NCI-H748 (cell line): Measurements from ENCODE around the gene KCND3.
"Not testable (repeated sequence)": the region's sequence is repeated elsewhere in the genome, so short reads cannot be mapped to it uniquely, and the experiment has no call there.

Experiments
- DNase-seq: peaks from one replicate; lab custom pipeline; 2025; ENCODE audit not compliant: unreplicated experiment; lab: John Stamatoyannopoulos, UW

The KCND3 gene

DNA sequence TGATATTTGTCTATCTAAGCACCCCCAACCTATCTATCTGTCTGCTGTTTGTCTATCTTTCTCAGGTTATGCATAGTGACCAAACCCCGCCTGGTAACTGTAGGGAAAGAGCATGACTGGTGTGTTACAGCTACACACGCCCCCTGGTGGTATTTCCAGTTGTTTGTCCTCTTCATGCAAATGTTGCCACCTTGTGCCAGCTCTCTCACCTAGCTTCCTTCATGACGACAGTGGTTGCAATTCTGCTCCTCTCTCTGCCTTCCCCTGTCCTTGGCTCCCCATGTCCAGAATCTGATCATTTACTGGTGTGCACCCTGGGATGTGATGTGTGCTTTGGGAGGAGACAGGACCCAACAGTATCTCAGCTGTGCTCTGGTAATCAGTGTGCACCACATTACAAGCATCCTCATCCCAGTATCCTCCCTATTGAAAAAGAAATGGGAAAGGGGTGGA is 242.2 kb downstream of the KCND3 start:
- DNase-seq, result peak; percentile 73

DNA sequence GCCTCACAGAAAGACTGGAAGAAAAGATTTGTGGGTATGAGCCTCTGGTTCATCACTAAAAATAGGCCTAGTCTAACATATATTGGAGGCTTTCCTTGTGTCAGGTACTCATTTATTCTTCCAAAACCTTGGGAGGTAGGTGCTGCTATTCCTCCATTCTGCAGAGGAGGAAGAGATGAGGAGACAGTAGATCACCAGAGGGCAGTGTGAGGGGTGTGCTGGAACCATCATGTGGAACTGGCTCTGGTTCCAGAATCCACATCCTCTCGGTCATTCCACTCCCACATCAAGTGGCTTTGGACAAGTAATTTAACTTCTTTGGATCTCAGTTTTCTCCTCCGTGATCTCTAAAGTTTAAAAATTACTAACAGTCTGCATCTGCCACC is 242.9 kb downstream of the KCND3 start:
- DNase-seq, result no peak

DNA sequence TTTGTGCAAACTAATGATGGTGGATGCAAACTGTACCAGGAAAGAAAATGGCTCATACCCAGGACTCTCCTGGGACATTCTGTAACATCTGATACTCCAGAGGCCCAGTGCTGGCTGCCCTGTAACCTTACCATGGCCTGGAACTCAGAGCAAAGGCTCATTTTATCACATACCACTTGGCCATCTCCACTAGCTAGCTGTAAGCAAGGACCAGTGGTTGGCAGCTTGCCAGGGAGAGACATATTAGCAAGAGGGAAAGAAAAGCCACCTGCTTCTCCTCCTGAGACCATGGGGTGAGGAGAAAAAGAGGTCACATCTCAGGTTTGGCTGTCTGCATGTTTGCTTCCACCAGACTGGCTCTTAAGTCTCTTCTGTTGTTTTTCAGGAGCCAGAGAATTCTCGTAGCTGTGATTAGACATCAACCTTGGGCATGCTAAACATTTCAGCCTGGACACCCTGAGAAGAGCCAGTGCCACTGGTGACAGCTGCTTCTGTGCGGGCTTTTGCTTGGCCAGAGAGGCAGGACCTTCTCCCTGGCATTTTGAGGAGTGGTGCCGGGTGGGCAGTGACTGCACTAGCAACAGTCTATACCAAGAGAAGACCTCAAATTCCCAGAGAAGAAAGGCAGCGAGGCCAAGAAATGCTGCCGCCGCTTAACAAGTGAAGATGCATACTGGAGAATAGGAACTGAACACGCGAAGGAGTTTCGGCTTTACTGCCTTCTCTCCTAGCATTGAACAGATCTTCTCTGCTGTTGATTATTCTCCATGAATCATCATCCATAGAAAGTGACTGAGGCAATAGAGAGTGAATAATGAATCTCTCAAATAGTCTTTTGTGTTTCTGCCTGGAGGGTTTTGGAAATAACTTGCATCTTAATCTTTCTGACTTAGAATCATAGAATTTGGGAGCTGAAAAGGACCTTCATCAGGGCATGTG is 243.5 kb downstream of the KCND3 start:
- DNase-seq, result peak; percentile 15

DNA sequence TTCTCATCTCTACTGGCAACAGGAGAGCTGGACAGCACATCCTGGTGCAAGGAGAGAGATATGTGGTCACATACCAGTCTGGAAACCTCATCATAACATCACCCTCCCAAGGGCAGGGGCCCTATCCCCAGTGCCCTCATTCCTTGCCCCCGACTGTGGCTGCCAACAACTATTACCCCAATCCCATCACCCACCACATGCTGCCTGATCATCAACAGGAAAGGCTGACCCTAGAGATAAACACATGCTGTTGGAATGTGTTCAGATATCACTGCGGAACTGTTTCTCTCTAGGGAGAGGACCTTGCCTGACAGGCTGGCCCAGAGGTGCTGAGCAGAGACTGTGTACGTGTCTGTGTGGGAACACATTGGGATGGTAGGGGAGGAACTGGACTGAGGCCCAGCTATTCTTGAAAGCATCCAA is 245.8 kb downstream of the KCND3 start:
- DNase-seq, result no peak

DNA sequence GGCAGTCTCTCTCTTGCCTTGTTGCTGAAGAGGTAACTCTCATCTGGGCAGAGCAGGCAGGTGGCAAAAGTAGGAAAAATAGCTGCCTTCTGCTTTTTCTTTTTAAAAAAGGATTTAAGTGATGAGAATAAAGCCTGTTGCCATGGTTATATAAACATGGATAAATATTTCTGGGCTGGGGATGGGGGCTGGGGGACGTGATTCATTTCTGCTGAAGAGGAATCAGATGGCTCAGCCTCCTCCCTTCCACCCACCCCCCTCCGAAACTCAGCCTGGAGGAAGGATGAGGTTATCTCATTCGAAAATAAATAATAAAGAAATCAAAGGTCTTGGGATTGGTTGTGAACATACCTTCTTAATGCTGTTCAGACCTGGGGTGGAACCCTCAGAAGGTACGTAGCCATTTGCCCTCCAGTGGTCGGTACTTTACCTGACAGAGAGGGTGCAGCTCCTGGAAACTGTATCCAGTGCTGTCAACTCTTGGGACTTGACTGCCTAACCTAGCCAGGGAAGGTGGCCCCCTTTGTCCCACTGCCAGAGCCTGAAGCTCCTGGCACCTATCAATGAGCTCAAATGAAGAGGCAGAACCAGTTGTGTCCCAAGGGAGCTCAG is 246.4 kb downstream of the KCND3 start:
- no peak for DNase-seq

DNA sequence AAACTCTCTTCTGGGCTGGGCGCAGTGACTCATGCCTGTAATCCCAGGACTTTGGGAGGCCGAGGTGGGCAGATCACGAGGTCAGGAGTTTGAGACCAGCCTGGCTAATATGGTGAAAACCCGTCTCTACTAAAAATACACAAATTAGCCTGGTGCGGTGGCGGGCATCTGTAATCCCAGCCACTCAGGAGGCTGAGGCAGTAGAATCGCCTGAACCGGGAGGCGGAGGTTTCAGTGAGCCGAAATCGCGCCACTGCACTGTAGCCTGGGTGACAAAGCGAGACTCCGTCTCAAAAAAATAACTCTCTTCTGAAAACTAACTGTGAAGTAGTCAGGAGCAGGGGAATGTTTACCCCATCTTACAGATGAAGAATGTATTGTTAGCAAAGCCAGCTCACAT is 247.2 kb downstream of the KCND3 start:
- not testable (repeated sequence) for DNase-seq

DNA sequence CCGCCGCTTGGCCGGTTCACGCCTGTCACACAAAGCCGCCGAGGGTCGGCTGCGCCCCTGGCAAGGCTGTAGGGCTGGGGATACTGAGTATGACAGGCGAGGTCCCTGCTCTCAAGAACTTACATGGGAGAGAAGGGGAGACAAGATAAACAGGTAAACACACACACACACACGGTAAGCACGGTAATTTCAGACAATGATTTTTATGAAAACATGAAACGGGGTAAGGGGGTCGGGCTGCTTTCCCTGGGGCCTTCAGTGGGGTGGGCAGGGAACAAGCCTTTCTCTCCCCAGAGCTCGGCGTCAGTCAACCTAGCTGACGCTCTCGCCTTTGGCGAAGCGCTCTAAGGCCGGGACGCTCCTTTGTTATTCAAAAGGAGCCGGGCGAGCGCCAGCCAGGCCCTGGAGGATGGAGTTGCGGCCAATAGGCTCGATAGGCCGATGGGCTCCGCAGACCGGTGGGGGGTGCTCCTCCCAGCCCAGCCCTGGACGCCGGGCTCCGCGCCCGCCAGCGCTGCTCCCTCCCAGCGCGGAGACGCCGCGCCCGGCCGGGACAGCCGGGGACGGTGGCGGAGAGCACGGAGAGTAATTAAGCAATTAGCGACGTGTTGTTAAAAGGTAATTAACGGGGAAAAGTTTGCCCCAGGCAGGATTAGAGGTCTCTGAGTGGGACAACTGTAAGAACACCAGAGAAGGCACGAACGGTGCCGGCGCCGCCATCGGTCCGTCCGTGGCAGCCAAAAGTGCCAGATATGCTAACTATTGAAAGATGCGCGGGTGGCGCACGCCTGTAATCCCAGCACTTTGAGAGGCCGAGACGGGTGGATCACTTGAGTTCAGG is 249.3 kb downstream of the KCND3 start:
- peak; percentile 91 for DNase-seq

DNA sequence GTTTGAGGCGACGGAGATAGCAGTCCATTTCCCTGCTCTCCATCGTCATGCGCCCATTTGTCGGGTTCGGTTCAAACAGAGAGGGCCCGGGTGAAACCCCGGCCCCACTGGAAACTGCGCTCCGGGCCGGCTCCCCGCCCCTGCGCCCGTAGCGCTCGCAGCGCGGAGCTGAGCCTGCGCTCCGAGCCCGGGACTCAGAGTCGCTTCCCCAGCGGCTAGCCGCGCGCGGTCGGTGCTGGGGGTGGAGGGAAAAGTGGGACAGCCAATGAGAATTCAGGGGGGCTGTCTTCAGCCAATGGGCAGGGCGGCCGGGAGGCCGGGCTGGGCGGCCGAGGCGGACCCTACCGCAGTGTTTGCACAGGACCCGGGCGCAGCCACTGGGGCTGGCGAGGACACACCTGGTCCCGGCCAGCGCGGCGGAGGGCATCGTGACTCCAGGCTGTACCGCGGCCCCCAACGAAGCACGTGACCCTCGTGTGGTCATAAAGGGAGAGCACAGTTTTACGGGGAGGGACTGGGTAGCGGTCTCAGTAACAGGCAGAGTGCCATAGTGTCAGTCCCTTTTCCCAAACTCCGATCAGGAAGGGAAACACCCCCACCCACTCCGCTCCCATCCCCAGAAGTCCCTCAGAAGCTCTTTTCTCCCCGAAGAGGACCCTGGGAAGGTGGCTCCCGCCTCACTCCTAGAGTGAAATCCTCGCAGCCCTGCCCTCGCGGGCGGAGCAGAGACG is 250.1 kb downstream of the KCND3 start, which contains the start of gene INKA2:
Gene INKA2 (minus strand): TSS at position 202 of the 731 bp plus-strand sequence. CDS start 153 bp downstream, at position 49.
- DNase-seq, result peak; percentile 97

DNA sequence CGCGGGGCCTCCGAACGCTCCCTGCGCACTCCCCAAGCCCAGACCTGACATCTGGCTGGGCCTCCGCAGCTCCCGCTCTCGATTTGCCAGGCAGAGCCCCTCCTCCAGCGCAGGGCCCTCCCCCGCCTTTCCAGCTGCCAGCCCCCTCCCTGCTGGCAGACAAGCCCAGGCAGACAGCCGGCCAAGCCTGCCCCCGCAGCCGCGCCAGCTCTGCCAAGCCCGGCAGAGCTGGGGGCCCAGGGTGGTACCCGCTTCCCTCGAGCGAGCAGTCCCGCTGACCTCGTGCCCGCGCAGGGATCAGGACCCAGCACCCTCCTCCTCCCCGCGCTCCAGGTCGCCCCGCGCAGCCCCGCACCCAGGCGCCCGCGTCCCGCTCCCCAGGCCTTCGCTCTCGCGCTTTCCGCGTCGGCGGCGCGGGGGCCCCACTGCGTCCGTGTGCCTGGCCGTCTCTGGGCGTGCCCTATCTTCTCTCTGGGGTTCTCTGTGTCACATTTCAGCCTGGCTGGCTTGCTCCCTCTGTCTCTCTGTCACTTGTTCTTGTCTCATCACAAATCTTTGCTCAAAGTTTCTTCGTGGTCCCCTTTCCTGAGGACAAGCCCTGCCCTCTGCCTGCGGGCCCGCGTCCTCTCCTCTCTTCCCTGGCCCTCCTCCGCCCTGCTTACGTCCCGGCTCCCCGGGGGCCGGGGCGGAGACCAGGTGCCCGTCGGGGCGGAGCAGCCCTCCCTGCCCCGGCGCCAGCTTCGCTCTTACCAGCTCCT is 250.9 kb downstream of the KCND3 start:
- DNase-seq, result peak; percentile 91

DNA sequence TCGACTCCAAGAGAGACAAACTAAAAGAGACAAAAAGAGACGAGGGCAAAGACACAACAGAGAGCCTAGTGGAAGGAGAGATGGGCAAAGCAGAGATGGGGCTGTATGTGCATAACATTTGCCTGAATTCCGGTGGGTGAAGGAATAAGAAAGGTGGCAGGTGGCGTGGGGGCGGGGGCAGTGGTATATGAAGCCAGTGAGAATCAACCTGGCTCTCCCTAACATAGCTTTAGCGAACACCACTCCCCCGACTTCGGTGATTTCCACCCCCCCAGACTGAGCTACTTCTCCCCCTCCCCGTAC is 251.4 kb downstream of the KCND3 start:
- DNase-seq, result no peak

DNA sequence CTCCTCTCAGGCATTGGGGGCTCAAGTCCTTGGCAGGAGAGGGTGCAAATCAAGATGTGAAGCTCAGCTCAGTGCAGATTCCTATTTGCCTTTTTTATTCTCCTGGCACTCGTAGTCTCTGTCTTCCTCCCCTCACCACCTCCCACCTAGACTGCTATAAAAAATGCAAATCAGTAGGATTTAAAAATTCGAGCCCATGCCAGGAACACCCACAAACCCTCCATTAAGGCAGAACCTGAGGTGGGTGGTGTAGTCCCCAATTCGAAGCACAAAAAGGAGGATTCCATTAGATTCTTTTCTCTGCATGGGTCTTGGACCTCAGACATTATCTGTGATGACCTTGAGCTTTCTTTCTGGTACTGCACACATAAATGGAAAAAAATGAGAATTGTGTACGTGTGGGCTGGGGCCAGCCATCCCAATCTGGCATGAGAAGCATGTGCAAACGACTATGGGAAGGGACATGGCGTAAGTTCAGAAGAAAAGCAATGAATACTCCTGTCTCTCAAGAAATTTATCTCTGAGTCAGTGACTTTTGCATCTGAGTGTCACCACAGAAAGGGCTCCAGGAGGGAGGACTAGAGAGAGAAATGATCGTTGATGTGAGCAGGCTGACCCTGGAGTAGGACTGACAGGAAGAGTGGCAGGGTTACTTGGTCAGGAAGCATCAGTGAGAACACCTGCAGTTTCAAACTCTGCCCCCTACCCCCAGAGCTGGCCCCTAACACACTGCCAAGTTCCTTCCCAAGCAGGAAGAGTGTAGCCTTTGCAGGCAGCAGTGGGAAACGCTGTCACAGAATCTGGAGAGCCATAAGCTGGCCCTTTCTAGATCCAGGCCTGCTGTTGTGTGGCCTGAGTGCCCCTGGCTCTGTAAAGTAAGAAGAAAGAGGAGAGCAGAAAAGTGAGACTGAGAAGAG is 252.0 kb downstream of the KCND3 start:
- no peak for DNase-seq

DNA sequence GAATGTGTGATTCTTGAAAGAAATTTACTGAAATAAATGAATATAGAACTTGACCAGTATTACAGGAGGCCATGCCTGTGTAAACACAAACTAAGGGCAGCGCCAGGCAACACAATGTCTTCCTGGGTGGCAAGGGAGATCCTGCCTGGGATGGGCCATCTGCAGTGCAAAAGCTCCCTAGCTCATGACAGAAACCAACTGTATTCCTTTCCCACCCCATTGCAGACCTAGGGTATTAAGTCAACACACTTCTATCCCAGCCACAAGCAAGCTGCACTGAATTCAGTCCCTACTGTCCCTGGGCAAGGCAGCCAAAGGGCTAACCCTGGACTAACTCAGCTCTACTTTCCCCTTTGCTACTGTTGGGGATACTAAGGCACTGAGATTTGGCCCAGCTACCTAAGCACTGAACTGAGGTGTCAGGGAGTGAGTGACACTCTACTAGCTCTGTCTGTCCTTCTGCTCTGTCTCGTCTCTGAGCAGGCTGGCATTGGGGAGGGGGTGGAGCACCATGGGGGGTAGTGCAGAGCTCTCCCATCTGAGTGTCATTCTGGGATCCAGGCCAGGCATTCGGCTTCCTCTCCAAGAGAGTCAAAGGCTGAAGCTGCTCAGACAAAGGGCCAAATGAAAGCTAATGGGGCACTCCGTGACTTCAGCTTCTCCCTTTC is 252.8 kb downstream of the KCND3 start:
- no peak for DNase-seq

DNA sequence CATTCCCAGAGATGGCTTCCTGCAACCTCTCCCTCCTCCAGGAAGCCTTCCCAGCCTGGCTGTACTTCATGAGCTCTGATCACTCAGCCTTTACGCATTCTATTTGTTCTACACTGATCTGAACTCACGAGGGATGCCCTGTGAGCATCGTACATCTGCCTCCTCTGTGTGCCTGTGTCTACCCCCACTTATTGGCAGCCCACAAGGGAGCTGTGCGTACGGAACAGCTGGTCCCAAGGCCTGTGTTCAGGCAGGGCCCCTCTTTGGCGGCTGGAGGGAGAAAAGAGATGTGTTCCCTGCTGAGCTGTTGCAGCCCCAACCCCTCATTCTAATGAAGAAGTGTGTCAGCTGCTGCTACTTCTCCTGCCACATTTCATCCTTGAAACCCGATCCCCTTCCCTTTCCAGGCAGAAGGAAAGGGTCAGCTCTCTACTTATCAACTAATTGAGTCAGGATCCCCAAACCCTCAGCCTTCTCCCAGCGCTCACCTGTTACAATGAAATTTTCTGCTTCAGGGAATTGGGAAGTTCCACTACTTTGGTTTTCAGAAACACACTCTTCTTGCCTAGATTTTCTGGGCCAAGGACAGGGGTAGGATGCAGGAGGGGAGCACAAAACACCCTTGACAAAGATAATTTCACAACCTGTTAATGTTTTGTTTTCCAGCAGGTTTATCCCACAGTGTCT is 253.5 kb downstream of the KCND3 start:
- peak; percentile 44 for DNase-seq

DNA sequence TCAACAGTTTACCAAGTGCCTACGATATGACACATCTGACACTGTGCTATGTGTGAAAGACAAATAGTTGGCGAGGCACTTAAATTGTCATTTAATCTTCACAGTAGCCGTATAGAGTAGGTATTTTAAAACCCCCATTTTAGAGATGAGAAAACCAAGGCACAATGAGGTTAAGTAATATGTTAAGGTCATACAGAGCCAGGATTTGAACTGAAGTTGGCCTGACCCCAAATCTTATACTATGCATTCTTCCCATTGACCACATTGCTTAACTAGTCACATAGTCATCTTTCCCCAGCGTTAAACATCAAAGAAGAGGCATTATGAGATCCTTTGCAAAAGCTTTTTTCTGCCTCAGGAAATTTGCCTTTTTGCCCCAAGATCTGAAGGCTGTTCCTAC is 254.1 kb downstream of the KCND3 start:
- DNase-seq, result no peak

DNA sequence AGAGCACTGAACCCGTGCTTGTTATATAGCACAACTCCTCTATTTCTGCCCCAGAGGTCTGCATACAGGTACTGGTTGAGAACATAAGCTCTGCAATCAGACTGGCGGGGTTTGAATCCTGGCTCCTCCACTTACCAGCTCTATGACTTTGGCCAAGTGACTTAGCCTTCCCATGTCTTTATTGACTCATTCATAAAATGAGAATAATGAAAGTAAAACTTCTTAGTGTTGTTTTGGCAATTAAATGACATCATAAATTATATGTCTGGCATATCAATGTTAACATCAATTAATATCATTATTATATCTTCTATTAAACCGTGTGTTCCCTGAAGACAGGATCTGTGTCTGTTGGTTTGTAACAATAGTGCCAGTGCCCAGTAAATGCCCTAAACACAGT is 254.6 kb downstream of the KCND3 start:
- no peak for DNase-seq

DNA sequence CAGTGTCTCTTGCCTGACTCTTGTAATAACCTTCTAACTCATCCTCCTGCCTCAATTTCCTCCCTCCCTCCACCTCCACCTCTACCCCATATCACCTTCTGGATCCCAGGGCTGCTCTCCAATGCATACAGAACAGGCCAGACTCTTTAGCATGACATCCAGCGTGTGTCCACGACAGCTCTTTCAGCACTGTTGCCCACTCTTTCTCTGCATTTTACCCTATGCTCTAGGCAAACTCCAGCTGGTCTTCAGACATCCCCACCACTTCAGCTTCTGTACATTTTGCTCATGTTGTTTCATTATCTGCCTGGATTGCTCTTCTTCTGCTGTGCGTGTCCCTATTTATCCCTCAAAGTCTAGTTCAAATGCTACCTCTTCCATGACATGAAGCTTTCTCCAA is 255.0 kb downstream of the KCND3 start:
- no peak for DNase-seq

DNA sequence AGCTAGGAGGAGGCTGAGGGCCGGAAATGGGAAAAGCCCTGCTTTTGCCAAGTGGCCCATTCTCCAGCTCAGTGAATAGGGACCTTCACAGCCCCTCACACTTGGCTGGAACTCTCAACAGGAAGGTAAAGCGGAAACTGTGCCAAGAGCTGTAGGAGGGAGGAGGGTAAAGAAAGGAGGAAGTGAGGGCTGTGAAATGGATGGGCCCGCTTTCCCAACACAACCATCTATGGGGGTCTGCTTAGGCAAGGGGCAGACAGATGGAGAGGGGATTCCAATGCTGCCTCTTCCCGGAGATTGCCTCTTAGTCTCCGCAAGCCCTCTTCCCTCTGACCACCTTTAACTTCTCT is 255.5 kb downstream of the KCND3 start:
- no peak for DNase-seq
